Effector memory CD4-positive, alpha-beta T cell (primary cell): ENCODE data around the gene CNIH4.
"Not testable (repeated sequence)": the region's sequence is repeated elsewhere in the genome, so short reads cannot be mapped to it uniquely, and the experiment has no call there.

Experiments
- DNase-seq, 3 donors: peaks; one replicate each; pipeline ENCODE4 v3.0.0-alpha.2; 2020
- H3K27ac ChIP-seq: 2 replicates; pipeline ENCODE4 v1.7.0; 2013; ENCODE audit warnings: mild to moderate bottlenecking, low read length, moderate library complexity; ENCODE audit not compliant: insufficient read depth, poor library complexity, severe bottlenecking
- H3K27me3 ChIP-seq: replicated peaks from 2 replicates; pipeline ENCODE4 v1.7.0; 2013; ENCODE audit warnings: mild to moderate bottlenecking, low read length; ENCODE audit not compliant: insufficient read depth, control insufficient read depth, poor library complexity, severe bottlenecking
- H3K36me3 ChIP-seq: 2 replicates; pipeline ENCODE4 v1.7.0; 2013; ENCODE audit warnings: mild to moderate bottlenecking, low read length, moderate library complexity; ENCODE audit not compliant: control insufficient read depth, insufficient read depth
- H3K4me1 ChIP-seq: 2 replicates; pipeline ENCODE4 v1.7.0; 2013; ENCODE audit warnings: low read length, mild to moderate bottlenecking; ENCODE audit not compliant: control insufficient read depth, insufficient read depth, poor library complexity, severe bottlenecking
- H3K4me3 ChIP-seq: 2 replicates; pipeline ENCODE4 v1.7.0; 2013; ENCODE audit warnings: low read length, low read depth, mild to moderate bottlenecking; ENCODE audit not compliant: insufficient read depth, poor library complexity, severe bottlenecking
- H3K9me3 ChIP-seq: 2 replicates; pipeline ENCODE4 v1.7.0; 2013; ENCODE audit warnings: mild to moderate bottlenecking, low read length, moderate library complexity; ENCODE audit not compliant: control insufficient read depth

Gene CNIH4

DNA sequence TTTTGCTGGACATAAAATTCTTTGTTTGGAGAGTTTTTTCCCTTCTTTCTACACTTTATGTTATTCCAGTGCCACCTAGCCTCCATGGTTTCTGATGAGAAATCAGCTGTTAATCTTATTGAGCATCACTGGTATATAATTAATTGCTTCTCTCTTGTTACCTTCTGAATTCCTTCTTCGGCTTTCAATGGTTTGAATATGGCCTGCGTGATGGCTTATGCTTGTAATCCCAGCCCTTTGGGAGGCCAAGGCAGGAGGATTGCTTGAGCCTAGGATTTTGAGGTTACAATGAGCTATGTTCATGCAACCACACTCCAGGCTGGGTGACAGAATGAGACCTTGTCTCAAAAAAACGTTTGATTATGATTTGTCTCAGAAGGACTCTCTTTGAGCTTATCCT, 13.0 kb upstream of the CNIH4 start:
- no peak overlapping the region for H3K27ac ChIP-seq
- peaks cover 3% of the 10 kb centered on the region for H3K4me1 ChIP-seq
- no peaks in the 10 kb centered on the region for H3K27me3 ChIP-seq
- H3K4me3 ChIP-seq = no peak overlapping the region
- H3K9me3 ChIP-seq = peaks cover 15% of the 10 kb centered on the region
- no peak for DNase-seq
- H3K36me3 ChIP-seq = no peaks in the 10 kb centered on the region

GRCh38 chr1:224348137-224348536, 8.5 kb upstream of the CNIH4 start:
- Histone ChIP-seq H3K36me3 (no peaks in the 10 kb centered on the region), H3K9me3 (peaks cover 15% of the 10 kb centered on the region), H3K4me1 (peaks cover 5% of the 10 kb centered on the region), H3K27ac (no peak overlapping the region), H3K4me3 (no peak overlapping the region), H3K27me3 (no peaks in the 10 kb centered on the region)
- no peak for DNase-seq

GRCh38 chr1:224349716-224350115, 7.0 kb upstream of the CNIH4 start:
- not testable (repeated sequence) for H3K4me1 ChIP-seq, H3K36me3 ChIP-seq, H3K9me3 ChIP-seq, H3K27ac ChIP-seq, DNase-seq, H3K27me3 ChIP-seq, H3K4me3 ChIP-seq

DNA sequence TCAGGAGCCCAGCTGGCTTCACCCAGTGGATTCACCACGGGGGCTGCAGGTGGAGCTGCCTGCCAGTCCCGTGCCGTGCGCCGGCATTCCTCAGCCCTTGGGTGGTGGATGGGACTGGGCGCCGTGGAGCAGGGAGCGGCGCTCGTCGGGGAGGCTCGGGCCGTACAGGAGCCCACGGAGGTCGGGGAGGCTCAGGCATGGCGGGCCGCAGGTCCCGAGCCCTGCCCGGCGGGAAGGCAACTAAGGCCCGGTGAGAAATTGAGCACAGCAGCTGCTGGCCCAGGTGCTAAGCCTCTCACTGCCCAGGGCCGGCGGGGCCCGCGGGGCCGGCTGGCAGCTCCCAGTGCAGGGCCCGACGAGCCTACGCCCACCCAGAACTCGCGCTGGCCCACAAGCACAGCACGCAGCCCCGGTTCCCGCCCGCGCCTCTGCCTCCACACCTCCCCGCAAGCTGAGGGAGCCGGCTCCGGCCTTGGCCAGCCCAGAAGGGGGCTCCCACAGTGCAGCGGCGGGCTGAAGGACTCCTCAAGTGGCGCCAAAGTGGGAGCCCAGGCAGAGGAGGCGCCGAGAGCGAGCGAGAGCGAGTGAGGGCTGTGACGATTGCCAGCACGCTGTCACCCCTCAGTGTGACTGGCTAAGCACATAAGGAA, 4.1 kb upstream of the CNIH4 start:
- H3K9me3 ChIP-seq, H3K36me3 ChIP-seq, H3K27ac ChIP-seq, H3K4me1 ChIP-seq, H3K27me3 ChIP-seq, DNase-seq, H3K4me3 ChIP-seq: not testable (repeated sequence)

DNA sequence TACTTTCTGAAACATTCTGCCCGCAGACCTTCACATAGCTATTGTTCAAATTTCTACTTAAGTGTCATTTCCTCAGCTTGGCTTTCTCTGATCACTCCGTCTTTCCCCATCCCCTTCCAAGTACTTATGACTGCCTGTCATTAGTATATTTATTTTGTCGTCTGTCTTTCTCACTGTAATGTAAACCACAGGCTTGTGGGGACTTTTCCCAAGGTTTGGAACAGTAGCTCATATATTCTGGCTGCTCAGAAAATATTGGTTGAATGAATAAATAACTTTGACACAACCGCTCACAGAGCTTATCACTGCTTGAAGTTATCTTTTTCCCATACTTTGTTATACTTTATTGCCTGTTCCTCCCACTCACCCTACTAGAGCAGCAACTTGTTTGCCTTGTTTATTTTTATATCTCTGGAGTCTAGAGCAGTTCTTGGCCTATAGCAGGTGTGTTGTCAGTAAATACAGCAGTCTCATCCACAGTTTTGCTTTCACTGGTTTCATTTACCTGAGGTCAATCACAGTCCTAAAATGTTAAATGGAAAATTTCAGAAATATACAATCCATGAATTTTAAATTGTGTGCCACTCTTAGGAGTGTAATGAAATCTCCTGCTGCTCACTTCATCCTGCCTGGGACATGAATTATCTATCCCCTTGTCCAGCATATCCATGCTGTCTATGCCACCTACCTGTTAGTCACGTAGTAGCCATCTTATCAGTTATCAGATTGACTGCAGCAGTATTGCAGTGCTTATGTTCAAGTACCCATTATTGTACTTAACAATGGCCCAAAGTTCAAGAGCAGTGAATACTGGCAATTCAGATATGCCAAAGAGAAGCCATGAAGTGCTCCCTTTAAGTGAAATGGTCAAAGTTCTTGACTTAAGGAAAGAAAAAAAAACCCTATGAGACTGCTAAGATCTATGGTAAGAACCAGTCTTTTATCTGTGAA, 2.4 kb upstream of the CNIH4 start:
- no peak for DNase-seq
- no peaks in the 10 kb centered on the region for H3K36me3 ChIP-seq
- no peak overlapping the region for H3K27ac ChIP-seq
- H3K27me3 ChIP-seq = no peaks in the 10 kb centered on the region
- no peak overlapping the region for H3K4me3 ChIP-seq
- H3K4me1 ChIP-seq = peaks cover 5% of the 10 kb centered on the region
- no peaks in the 10 kb centered on the region for H3K9me3 ChIP-seq

GRCh38 chr1:224357626-224358124, 996 bp downstream of the CNIH4 start:
- H3K9me3 ChIP-seq = no peaks in the 10 kb centered on the region
- no peaks in the 10 kb centered on the region for H3K36me3 ChIP-seq
- H3K4me1 ChIP-seq = peaks cover 12% of the 10 kb centered on the region
- peak overlapping the region; percentile 82 for H3K27ac ChIP-seq
- peak overlapping the region; percentile 88 for H3K4me3 ChIP-seq
- H3K27me3 ChIP-seq = no peaks in the 10 kb centered on the region
- DNase-seq = no peak

DNA sequence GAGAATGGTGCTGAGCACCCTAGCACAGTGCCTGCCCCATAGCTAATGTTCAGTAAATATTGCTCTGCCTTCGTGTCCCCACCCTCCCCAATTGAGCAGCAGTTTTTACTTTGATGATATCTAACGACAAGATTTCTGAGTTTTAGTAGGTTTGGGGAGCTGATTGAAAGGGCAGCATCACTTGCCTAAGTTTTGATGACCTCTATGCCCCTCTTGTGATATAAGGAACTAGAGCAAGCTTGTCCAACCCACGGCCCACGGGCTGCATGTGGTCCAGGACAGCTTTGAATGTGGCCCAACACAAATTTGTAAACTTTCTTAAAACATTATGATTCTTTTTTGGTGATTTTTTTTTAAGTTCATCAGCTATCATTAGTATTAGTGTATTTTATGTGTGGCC, 1.6 kb downstream of the CNIH4 start:
- DNase-seq = no peak

GRCh38 chr1:224359207-224359606, 2.5 kb downstream of the CNIH4 start:
- H3K4me3 ChIP-seq = no peak overlapping the region
- no peak for DNase-seq
- H3K9me3 ChIP-seq = no peaks in the 10 kb centered on the region
- no peak overlapping the region for H3K27ac ChIP-seq
- H3K4me1 ChIP-seq = peaks cover 12% of the 10 kb centered on the region
- no peaks in the 10 kb centered on the region for H3K36me3 ChIP-seq
- no peaks in the 10 kb centered on the region for H3K27me3 ChIP-seq

More for the DNA sequence above, 1.6 kb downstream of the CNIH4 start:
- no peak overlapping the region for H3K27ac ChIP-seq
- H3K4me3 ChIP-seq = peak overlapping the region; percentile 88
- no peaks in the 10 kb centered on the region for H3K36me3 ChIP-seq
- H3K9me3 ChIP-seq = no peaks in the 10 kb centered on the region
- H3K4me1 ChIP-seq = peaks cover 12% of the 10 kb centered on the region
- no peaks in the 10 kb centered on the region for H3K27me3 ChIP-seq

GRCh38 chr1:224368409-224368808, 11.7 kb downstream of the CNIH4 start:
- Histone ChIP-seq H3K27me3 (no peaks in the 10 kb centered on the region), H3K4me3 (no peak overlapping the region), H3K36me3 (peaks cover 39% of the 10 kb centered on the region), H3K27ac (no peak overlapping the region), H3K4me1 (no peaks in the 10 kb centered on the region), H3K9me3 (no peaks in the 10 kb centered on the region)
- DNase-seq = no peak

DNA sequence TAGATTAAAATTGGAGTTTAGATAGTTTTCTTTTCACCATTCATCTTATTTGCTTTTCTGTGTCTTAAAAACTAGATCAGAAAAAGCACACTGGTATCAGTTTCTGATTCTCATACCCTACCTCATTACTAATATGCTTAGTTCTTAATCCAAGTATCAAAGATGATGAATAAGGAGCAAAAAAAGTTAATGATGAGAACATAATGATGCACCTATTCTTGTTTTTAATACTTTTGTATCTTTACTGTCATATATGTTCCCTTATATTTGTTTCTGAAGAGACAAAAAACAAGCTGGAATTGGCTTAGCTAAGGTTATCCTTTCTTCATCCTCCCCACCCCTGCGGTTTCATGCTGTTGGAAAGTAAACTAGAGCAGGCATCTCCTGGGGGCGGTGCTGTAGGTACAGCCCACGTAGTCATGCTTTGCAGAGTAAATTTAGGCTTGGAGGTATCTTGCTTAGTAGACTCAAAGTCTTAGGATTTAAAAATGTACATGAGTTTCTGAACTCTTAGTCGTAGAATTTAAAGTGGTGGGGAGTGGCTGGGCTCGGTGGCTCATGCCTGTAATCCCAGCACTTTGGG, 16.4 kb downstream of the CNIH4 start:
- H3K36me3 ChIP-seq = peaks cover 22% of the 10 kb centered on the region
- no peaks in the 10 kb centered on the region for H3K27me3 ChIP-seq
- no peak overlapping the region for H3K27ac ChIP-seq
- H3K4me3 ChIP-seq = no peak overlapping the region
- H3K4me1 ChIP-seq = peaks cover 36% of the 10 kb centered on the region
- DNase-seq = no peak
- H3K9me3 ChIP-seq = no peaks in the 10 kb centered on the region
